Mesendoderm (in vitro differentiated cells): Measurements from ENCODE around the gene NGB.

Experiments used
- DNase-seq: peaks from one replicate; pipeline ENCODE4 v3.0.0; 2013
- H2AK5ac ChIP-seq: 2 replicates; pipeline ENCODE4 v1.6.1; 2013; ENCODE audit warnings: low read length, inconsistent platforms
- H2BK120ac ChIP-seq: 2 replicates; pipeline ENCODE4 v1.6.1; 2013; ENCODE audit warnings: low read depth, mild to moderate bottlenecking, low read length, moderate library complexity, mixed read lengths
- H2BK15ac ChIP-seq: replicated peaks from 2 replicates; pipeline ENCODE4 v1.6.1; 2013; ENCODE audit warnings: low read depth, mild to moderate bottlenecking, moderate library complexity
- H2BK5ac ChIP-seq: 2 replicates; pipeline ENCODE4 v1.6.1; 2013; ENCODE audit warnings: low read length, inconsistent platforms
- H3K18ac ChIP-seq: 2 replicates; pipeline ENCODE4 v1.6.1; 2013; ENCODE audit warnings: mild to moderate bottlenecking, low read length, mixed read lengths
- H3K23ac ChIP-seq: one replicate; pipeline ENCODE4 v1.6.1; 2013; ENCODE audit warnings: low read length
- H3K27ac ChIP-seq: 2 replicates; pipeline ENCODE4 v1.5.1; 2013; ENCODE audit warnings: low read depth, mild to moderate bottlenecking, inconsistent platforms, low read length, moderate library complexity
- H3K27me3 ChIP-seq: 2 replicates; pipeline ENCODE4 v1.6.1; 2013; ENCODE audit warnings: low read length, control low read depth, mild to moderate bottlenecking, inconsistent platforms; ENCODE audit not compliant: insufficient read depth, poor library complexity
- H3K36me3 ChIP-seq: 2 replicates; pipeline ENCODE4 v1.6.1; 2013; ENCODE audit warnings: low read length, inconsistent platforms; ENCODE audit not compliant: control insufficient read depth, insufficient read depth
- H3K4ac ChIP-seq: one replicate; pipeline ENCODE4 v1.6.1; 2013; ENCODE audit warnings: low read depth, mild to moderate bottlenecking, low read length, moderate library complexity
- H3K4me1 ChIP-seq: 2 replicates; pipeline ENCODE4 v1.6.1; 2013; ENCODE audit warnings: low read depth, low read length, inconsistent platforms; ENCODE audit not compliant: control insufficient read depth
- H3K4me2 ChIP-seq: 2 replicates; pipeline ENCODE4 v1.6.1; 2013; ENCODE audit warnings: low read length
- H3K4me3 ChIP-seq: 2 replicates; pipeline ENCODE4 v1.5.1; 2013; ENCODE audit warnings: mild to moderate bottlenecking, low read length
- H3K56ac ChIP-seq: one replicate; pipeline ENCODE4 v1.6.1; 2013; ENCODE audit warnings: low read length
- H3K79me1 ChIP-seq: 2 replicates; pipeline ENCODE4 v1.6.1; 2013; ENCODE audit warnings: low read length, inconsistent platforms
- H3K79me2 ChIP-seq: 2 replicates; pipeline ENCODE4 v1.6.1; 2013; ENCODE audit warnings: mild to moderate bottlenecking, low read length; ENCODE audit not compliant: control insufficient read depth, insufficient read depth
- H3K9ac ChIP-seq: 2 replicates; pipeline ENCODE4 v1.6.1; 2013; ENCODE audit warnings: low read length, inconsistent platforms
- H4K5ac ChIP-seq: one replicate; pipeline ENCODE4 v1.6.1; 2013; ENCODE audit warnings: low read length
- H4K8ac ChIP-seq: one replicate; pipeline ENCODE4 v1.6.1; 2013; ENCODE audit warnings: low read depth, mild to moderate bottlenecking, control low read depth, low read length, moderate library complexity
- WGBS: extraction: QIAGEN DNeasy Blood & Tissue Kit; methylation state at CpG from one replicate; pipeline ENCODE4 v1.1.7; 2013; ENCODE audit warnings: low lambda C conversion rate, missing lambda C conversion rate; ENCODE audit not compliant: insufficient coverage; ENCODE audit errors: extremely low coverage; 5-methylcytosine and 5-hydroxymethylcytosine counted together

NGB gene

GRCh38 chr14:77260631-77261030 is 10.4 kb downstream of the NGB start:
- H3K18ac ChIP-seq: no peak overlapping the region
- H2AK5ac ChIP-seq: no peak overlapping the region
- WGBS: no CpG with 5 or more reads among the region's 10 CpGs
- no peaks in the 10 kb centered on the region for H3K79me2 ChIP-seq
- no peaks in the 10 kb centered on the region for H3K4me1 ChIP-seq
- no peak overlapping the region for H3K4me2 ChIP-seq
- no peak overlapping the region for H3K23ac ChIP-seq
- no peak overlapping the region for H3K27ac ChIP-seq
- H3K4me3 ChIP-seq: no peak overlapping the region
- no peak overlapping the region for H3K9ac ChIP-seq
- no peak overlapping the region for H4K8ac ChIP-seq
- H3K27me3 ChIP-seq: no peaks in the 10 kb centered on the region
- H3K36me3 ChIP-seq: no peaks in the 10 kb centered on the region
- H4K5ac ChIP-seq: no peak overlapping the region
- H2BK15ac ChIP-seq: no peak overlapping the region
- no peak overlapping the region for H3K4ac ChIP-seq
- H3K56ac ChIP-seq: no peak overlapping the region
- no peak overlapping the region for H2BK5ac ChIP-seq
- no peak overlapping the region for H2BK120ac ChIP-seq
- H3K79me1 ChIP-seq: no peaks in the 10 kb centered on the region
- DNase-seq: no peak

- Histone ChIP-seq H3K9ac (no peak overlapping the region), H4K5ac (no peak overlapping the region), H2BK5ac (no peak overlapping the region), H3K23ac (no peak overlapping the region), H3K27me3 (no peaks in the 10 kb centered on the region), H3K79me1 (no peaks in the 10 kb centered on the region), H3K79me2 (no peaks in the 10 kb centered on the region), H3K56ac (no peak overlapping the region), H3K18ac (no peak overlapping the region), H3K27ac (no peak overlapping the region), H3K4me3 (no peak overlapping the region), H4K8ac (no peak overlapping the region), H2BK120ac (no peak overlapping the region), H3K4me1 (no peaks in the 10 kb centered on the region), H2BK15ac (no peak overlapping the region), H3K36me3 (no peaks in the 10 kb centered on the region), H2AK5ac (no peak overlapping the region), H3K4me2 (no peak overlapping the region), H3K4ac (no peak overlapping the region)
- DNase-seq: no peak
- WGBS: no CpG with 5 or more reads among the region's 11 CpGs
Observed at GRCh38 chr14:77260199-77260598, 10.8 kb downstream of the NGB start.

GRCh38 chr14:77259025-77259715 is 11.8 kb downstream of the NGB start:
- Histone ChIP-seq H3K79me1 (no peaks in the 10 kb centered on the region), H3K4me2 (no peak overlapping the region), H3K79me2 (no peaks in the 10 kb centered on the region), H3K27me3 (no peaks in the 10 kb centered on the region), H3K23ac (no peak overlapping the region), H3K27ac (no peak overlapping the region), H3K4ac (no peak overlapping the region), H2BK5ac (no peak overlapping the region), H2BK15ac (no peak overlapping the region), H3K4me3 (no peak overlapping the region), H3K9ac (no peak overlapping the region), H2AK5ac (no peak overlapping the region), H3K4me1 (no peaks in the 10 kb centered on the region), H4K8ac (no peak overlapping the region), H3K56ac (peak overlapping the region; percentile 25), H3K36me3 (no peaks in the 10 kb centered on the region), H4K5ac (no peak overlapping the region), H2BK120ac (no peak overlapping the region), H3K18ac (no peak overlapping the region)
- no peak for DNase-seq
- WGBS: no CpG with 5 or more reads among the region's 11 CpGs

DNA sequence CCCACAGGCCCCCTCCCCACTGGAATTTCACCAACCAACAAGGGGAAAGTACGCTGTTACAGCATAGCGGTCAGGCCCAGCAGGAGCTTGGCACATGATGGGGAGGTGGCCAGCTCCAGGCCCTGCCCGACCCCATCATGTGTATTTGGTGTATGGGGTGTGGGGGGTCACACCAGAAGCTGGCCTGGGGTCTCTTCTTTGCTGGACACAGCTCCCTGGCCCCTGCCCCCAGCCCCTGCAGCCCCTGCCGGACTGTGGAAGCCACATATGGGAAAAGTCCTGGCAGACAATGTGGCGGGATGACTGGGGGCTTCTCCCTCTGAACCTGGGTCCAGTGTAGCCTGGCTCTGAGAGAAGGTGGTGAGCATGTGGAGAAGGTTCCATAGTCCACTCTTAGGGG is 12.4 kb downstream of the NGB start:
- no peak overlapping the region for H2BK120ac ChIP-seq
- H4K8ac ChIP-seq: no peak overlapping the region
- no peak overlapping the region for H3K18ac ChIP-seq
- no peak overlapping the region for H2BK15ac ChIP-seq
- no peak overlapping the region for H3K23ac ChIP-seq
- no peak overlapping the region for H3K4ac ChIP-seq
- no peak overlapping the region for H3K56ac ChIP-seq
- no CpG with 5 or more reads among the region's 5 CpGs for WGBS
- H2BK5ac ChIP-seq: no peak overlapping the region
- H3K36me3 ChIP-seq: no peaks in the 10 kb centered on the region
- H2AK5ac ChIP-seq: no peak overlapping the region
- no peak for DNase-seq
- no peaks in the 10 kb centered on the region for H3K79me1 ChIP-seq
- no peaks in the 10 kb centered on the region for H3K79me2 ChIP-seq
- H3K4me1 ChIP-seq: no peaks in the 10 kb centered on the region
- no peak overlapping the region for H3K4me3 ChIP-seq
- H3K27ac ChIP-seq: no peak overlapping the region
- no peak overlapping the region for H3K4me2 ChIP-seq
- no peak overlapping the region for H4K5ac ChIP-seq
- H3K9ac ChIP-seq: no peak overlapping the region
- H3K27me3 ChIP-seq: no peaks in the 10 kb centered on the region

- H3K4ac ChIP-seq: no peak overlapping the region
- no peaks in the 10 kb centered on the region for H3K27me3 ChIP-seq
- no peak overlapping the region for H3K56ac ChIP-seq
- H2BK15ac ChIP-seq: no peak overlapping the region
- no peak overlapping the region for H2AK5ac ChIP-seq
- H3K79me2 ChIP-seq: no peaks in the 10 kb centered on the region
- no peak overlapping the region for H3K23ac ChIP-seq
- no peak overlapping the region for H3K4me2 ChIP-seq
- no peaks in the 10 kb centered on the region for H3K79me1 ChIP-seq
- H3K4me1 ChIP-seq: no peaks in the 10 kb centered on the region
- H3K36me3 ChIP-seq: no peaks in the 10 kb centered on the region
- H2BK120ac ChIP-seq: no peak overlapping the region
- no peak overlapping the region for H2BK5ac ChIP-seq
- H4K8ac ChIP-seq: no peak overlapping the region
- DNase-seq: no peak
- H3K4me3 ChIP-seq: no peak overlapping the region
- H3K18ac ChIP-seq: no peak overlapping the region
- H3K9ac ChIP-seq: no peak overlapping the region
- no peak overlapping the region for H4K5ac ChIP-seq
- no peak overlapping the region for H3K27ac ChIP-seq
- WGBS: no CpG with 5 or more reads among the region's 10 CpGs
Observed at GRCh38 chr14:77257700-77258099, 13.3 kb downstream of the NGB start.

- H2BK5ac ChIP-seq: no peak overlapping the region
- H3K4me3 ChIP-seq: no peak overlapping the region
- H2BK15ac ChIP-seq: no peak overlapping the region
- H3K23ac ChIP-seq: no peak overlapping the region
- no peaks in the 10 kb centered on the region for H3K79me2 ChIP-seq
- H4K5ac ChIP-seq: no peak overlapping the region
- no peaks in the 10 kb centered on the region for H3K79me1 ChIP-seq
- no peaks in the 10 kb centered on the region for H3K27me3 ChIP-seq
- no peaks in the 10 kb centered on the region for H3K4me1 ChIP-seq
- H4K8ac ChIP-seq: no peak overlapping the region
- H3K9ac ChIP-seq: no peak overlapping the region
- no peak overlapping the region for H3K56ac ChIP-seq
- H2AK5ac ChIP-seq: no peak overlapping the region
- no peak overlapping the region for H2BK120ac ChIP-seq
- DNase-seq: no peak
- H3K18ac ChIP-seq: no peak overlapping the region
- no peak overlapping the region for H3K4ac ChIP-seq
- no peak overlapping the region for H3K4me2 ChIP-seq
- no peak overlapping the region for H3K27ac ChIP-seq
- no peaks in the 10 kb centered on the region for H3K36me3 ChIP-seq
- WGBS: no CpG with 5 or more reads among the region's 8 CpGs
Observed at GRCh38 chr14:77256694-77257093, 14.3 kb downstream of the NGB start.
